Superior temporal gyrus (tissue), 1 donor: ENCODE measurements around the gene DDX20.
A peak's percentile ranks its signal among the peaks of the same experiment; 100 is the strongest.
"Not testable (repeated sequence)": the region's sequence is repeated elsewhere in the genome, so short reads cannot be mapped to it uniquely, and the experiment has no call there.

ENCODE experiments used
- DNase-seq: peaks from one replicate; pipeline ENCODE4 v3.0.0-alpha.2; 2016; ENCODE audit errors: extremely low spot score

The DDX20 gene

GRCh38 chr1:111733183-111733991 lies 22.3 kb upstream of the DDX20 start:
- DNase-seq, result no peak

- DNase-seq, result no peak
Observed at GRCh38 chr1:111733992-111734341, 21.7 kb upstream of the DDX20 start.

GRCh38 chr1:111734426-111734825 lies 21.3 kb upstream of the DDX20 start:
- no peak for DNase-seq

- DNase-seq, result no peak
Observed at GRCh38 chr1:111734856-111735255, 20.8 kb upstream of the DDX20 start.

GRCh38 chr1:111735321-111735720 lies 20.4 kb upstream of the DDX20 start:
- DNase-seq, result no peak

- DNase-seq, result peak; percentile 67
Observed at GRCh38 chr1:111735858-111736544, 19.7 kb upstream of the DDX20 start.

- DNase-seq, result peak; percentile 88
Observed at GRCh38 chr1:111736548-111737215, 19.0 kb upstream of the DDX20 start.

GRCh38 chr1:111737216-111738132 lies 18.2 kb upstream of the DDX20 start:
- DNase-seq, result no peak

- no peak for DNase-seq
Observed at GRCh38 chr1:111738133-111738435, 17.6 kb upstream of the DDX20 start.

GRCh38 chr1:111738436-111739193 lies 17.1 kb upstream of the DDX20 start:
- peak; percentile 73 for DNase-seq

- DNase-seq, result peak; percentile 93
Observed at GRCh38 chr1:111739194-111739924, 16.3 kb upstream of the DDX20 start, which contains the start of gene INKA2. INKA2 (minus strand) TSS chr1:111739395; CDS start chr1:111739242, 153 bp downstream.

- DNase-seq, result no peak
Observed at GRCh38 chr1:111739925-111740765, 15.6 kb upstream of the DDX20 start.

GRCh38 chr1:111742292-111742691 lies 13.4 kb upstream of the DDX20 start:
- DNase-seq, result not testable (repeated sequence)

GRCh38 chr1:111742938-111743549 lies 12.7 kb upstream of the DDX20 start:
- DNase-seq, result no peak

GRCh38 chr1:111743679-111744101 lies 12.0 kb upstream of the DDX20 start:
- no peak for DNase-seq

GRCh38 chr1:111745675-111746613 lies 9.8 kb upstream of the DDX20 start:
- DNase-seq, result no peak

- DNase-seq, result no peak
Observed at GRCh38 chr1:111746614-111746999, 9.1 kb upstream of the DDX20 start.

- DNase-seq, result peak; percentile 30
Observed at GRCh38 chr1:111747282-111747734, 8.4 kb upstream of the DDX20 start.
